OCI-LY7 (cell line): ENCODE data around the gene DMC1. TPM values are rescaled to one million over a fixed set of nuclear protein-coding genes. Genes with fewer than 3 reads are reported as not detected.

ENCODE experiments used
- BruUV-seq: library from RNA; stranded (reverse); fragments of 400-500 nt; replicated peaks from 2 replicates; lab custom pipeline; 2021; lab: Mats Ljungman, UMichigan
- CTCF ChIA-PET: fragments of 300-600 bp; sonication (Branson Sonifier 250); formaldehyde crosslinking; loops from one replicate; lab custom pipeline; 2022; ENCODE audit warnings: antibody characterized with exemption; ENCODE audit not compliant: unreplicated experiment; lab: Charles Lee
- POLR2A ChIA-PET: fragments of 300-600 bp; sonication (Branson Sonifier 250); formaldehyde crosslinking; loops from one replicate; lab custom pipeline; 2022; ENCODE audit warnings: antibody characterized with exemption; lab: Charles Lee
- DNase-seq: peaks from one replicate; pipeline ENCODE4 v3.0.0-alpha.2; 2015; ENCODE audit warnings: low spot score
- H2AFZ ChIP-seq: fragments of 200-600 bp; sonication (generic), shearing (Covaris generic); 2 replicates; pipeline ENCODE4 v1.6.1; 2014; ENCODE audit warnings: mild to moderate bottlenecking, antibody characterized with exemption, low read length, moderate library complexity
- H3K27ac ChIP-seq: fragments of 200-600 bp; sonication (generic); 2 replicates; pipeline ENCODE4 v1.5.1; 2014; ENCODE audit warnings: mixed run types, low read depth, mild to moderate bottlenecking, moderate library complexity, low read length, inconsistent platforms; ENCODE audit not compliant: poor library complexity, severe bottlenecking
- H3K36me3 ChIP-seq: fragments of 200-600 bp; sonication (generic); 2 replicates; pipeline ENCODE4 v1.6.1; 2014; ENCODE audit warnings: mild to moderate bottlenecking, antibody characterized with exemption, low read length, moderate library complexity, mixed read lengths; ENCODE audit not compliant: insufficient read depth
- H3K4me1 ChIP-seq: fragments of 200-600 bp; sonication (generic); 2 replicates; pipeline ENCODE4 v1.5.1; 2014; ENCODE audit warnings: mild to moderate bottlenecking, low read length; ENCODE audit not compliant: insufficient read depth, poor library complexity, severe bottlenecking
- H3K4me2 ChIP-seq: fragments of 200-600 bp; sonication (generic); 2 replicates; pipeline ENCODE4 v1.6.1; 2014; ENCODE audit warnings: mild to moderate bottlenecking, low read length
- H3K4me3 ChIP-seq: fragments of 200-600 bp; sonication (generic); 2 replicates; pipeline ENCODE4 v1.5.1; 2014; ENCODE audit warnings: mild to moderate bottlenecking, low read depth, low read length; ENCODE audit not compliant: poor library complexity, severe bottlenecking
- H3K79me2 ChIP-seq: fragments of 200-600 bp; sonication (generic); 2 replicates; pipeline ENCODE4 v1.6.1; 2016; ENCODE audit warnings: low read depth, mild to moderate bottlenecking, low read length, moderate library complexity, mixed read lengths; ENCODE audit not compliant: insufficient read depth
- H3K9me2 ChIP-seq: fragments of 200-600 bp; sonication (generic); 2 replicates; pipeline ENCODE4 v1.6.1; 2016; ENCODE audit warnings: mild to moderate bottlenecking, low read length, mixed read lengths; ENCODE audit not compliant: insufficient read depth
- H3K9me3 ChIP-seq: fragments of 200-600 bp; sonication (generic); 2 replicates; pipeline ENCODE4 v1.6.1; 2014; ENCODE audit warnings: mild to moderate bottlenecking, mixed run types, low read length, mixed read lengths
- H4K20me1 ChIP-seq: fragments of 200-600 bp; sonication (generic); 2 replicates; pipeline ENCODE4 v1.6.1; 2014; ENCODE audit warnings: mild to moderate bottlenecking, antibody characterized with exemption, low read length, moderate library complexity, mixed read lengths; ENCODE audit not compliant: insufficient read depth
- CTCF ChIP-seq: fragments of 200-600 bp; sonication (generic); conservative IDR thresholded peaks from 2 replicates; pipeline ENCODE4 v1.5.1; 2014; ENCODE audit warnings: mild to moderate bottlenecking, antibody characterized with exemption, low read length, moderate library complexity, mixed read lengths
- EZH2phosphoT487 ChIP-seq: fragments of 200-600 bp; sonication (generic); IDR thresholded peaks from 2 replicates; pipeline ENCODE4 v1.6.1; 2018; ENCODE audit warnings: low read depth, borderline replicate concordance, mild to moderate bottlenecking, mixed run types, antibody characterized with exemption, low read length, moderate library complexity, mixed read lengths
- intact Hi-C: fragments of 100-400 bp; cut with micrococcal nuclease; formaldehyde crosslinking; loops from one replicate; pipeline ENCODE4 v1.10.0; 2022; ENCODE audit not compliant: unreplicated experiment
- total RNA-seq, 2 experiments: library from RNA; depleted of rRNA in 1 of 2; stranded (reverse); fragments of >200 nt in 1 of 2; shearing (Covaris generic) in 1 of 2; gene quantifications; 2 replicates each; pipeline ENCODE4 v1.2.3, GENCODE V29; 2014 to 2022

DMC1 gene
- total RNA-seq, 2 experiments from 2014 or later = 40.6 to 44.3 TPM

DNA sequence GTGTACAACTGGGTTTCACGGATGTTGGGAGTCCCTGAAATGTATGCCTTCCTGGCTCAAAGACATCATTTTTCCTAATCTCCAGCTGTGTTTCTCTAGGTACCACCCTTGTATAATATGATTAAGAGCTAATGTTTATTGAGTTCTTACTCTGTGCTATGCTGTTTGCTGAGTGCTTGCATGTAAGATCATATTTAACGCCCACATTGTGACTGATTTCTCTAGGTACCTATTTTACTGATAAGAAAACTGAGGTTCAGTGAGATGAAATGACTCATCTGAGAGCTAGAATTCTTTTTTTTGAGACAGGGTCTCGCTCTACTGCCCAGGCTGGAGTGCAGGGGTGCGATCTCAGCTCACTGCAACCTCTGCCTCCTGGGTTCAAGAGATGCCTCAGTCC, 43.6 kb upstream of the DMC1 start:
- Histone ChIP-seq H2AFZ (no peak overlapping the region), H3K36me3 (no peaks in the 10 kb centered on the region), H3K9me3 (peaks cover 3% of the 10 kb centered on the region; the same call in 1 of the 2 replicates), H3K9me2 (no peaks in the 10 kb centered on the region), H3K4me1 (no peaks in the 10 kb centered on the region), H3K4me3 (no peak overlapping the region), H3K79me2 (no peaks in the 10 kb centered on the region), H4K20me1 (no peaks in the 10 kb centered on the region), H3K27ac (no peak overlapping the region), H3K4me2 (no peak overlapping the region)
- intact Hi-C loops = no loop called here
- POLR2A ChIA-PET = no interaction called here
- BruUV-seq = no TSS peak
- no peak for DNase-seq
- TF ChIP-seq EZH2phosphoT487 = no peak
- TF ChIP-seq CTCF = no peak
- CTCF ChIA-PET = interaction anchor here (0.6 kb wide), 1 partner anchor 1431 kb away, joined by 3 read pairs; no protein-coding TSS in a partner anchor

DNA sequence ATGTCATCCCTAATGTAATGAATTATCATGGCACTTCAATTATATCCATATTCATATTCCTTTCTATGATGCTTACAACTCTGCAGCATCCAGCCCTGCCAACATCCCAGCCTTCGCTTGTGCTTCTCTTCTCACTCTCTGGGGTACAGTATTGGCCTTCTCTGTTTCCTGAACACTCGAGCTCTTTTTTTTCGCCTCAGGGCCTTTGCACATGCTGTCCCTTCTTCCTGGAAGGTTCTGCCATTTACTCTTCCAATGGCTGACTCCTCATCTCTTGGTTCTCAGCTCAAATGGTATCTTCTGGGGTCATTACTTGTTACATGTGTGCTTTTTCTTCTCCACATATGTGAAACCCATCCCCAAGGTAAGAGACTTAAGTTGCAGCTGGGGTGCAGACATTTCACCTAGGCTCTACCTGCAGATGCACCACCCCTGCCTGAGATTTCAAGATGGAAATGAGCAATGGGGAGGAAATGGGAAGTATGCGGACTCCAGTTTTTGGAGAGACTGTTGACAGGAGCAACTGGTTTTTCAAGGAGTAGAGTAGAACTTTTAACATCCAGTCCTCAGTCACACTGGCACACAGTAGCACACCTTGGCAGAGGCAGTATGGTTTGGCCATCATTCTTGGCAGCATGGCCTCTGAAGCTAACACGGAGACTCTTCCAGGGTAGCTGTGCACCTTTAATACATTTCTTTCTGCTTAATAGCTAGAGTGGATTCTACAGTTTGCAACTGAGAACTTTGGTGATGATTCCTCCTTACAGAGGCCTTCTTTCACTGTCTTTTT, 42.4 kb upstream of the DMC1 start:
- Histone ChIP-seq H3K4me2 (no peak overlapping the region), H4K20me1 (no peaks in the 10 kb centered on the region), H3K9me3 (no peaks in the 10 kb centered on the region), H3K4me1 (no peaks in the 10 kb centered on the region), H2AFZ (no peak overlapping the region), H3K9me2 (no peaks in the 10 kb centered on the region), H3K79me2 (no peaks in the 10 kb centered on the region), H3K36me3 (no peaks in the 10 kb centered on the region), H3K27ac (no peak overlapping the region), H3K4me3 (no peak overlapping the region)
- no TSS peak for BruUV-seq
- CTCF ChIA-PET = no interaction called here
- POLR2A ChIA-PET = no interaction called here
- DNase-seq = no peak
- TF ChIP-seq EZH2phosphoT487 (no peak), CTCF (no peak)
- intact Hi-C loops = no loop called here

GRCh38 chr22:38611559-38611958, 41.6 kb upstream of the DMC1 start:
- Histone ChIP-seq H3K79me2 (no peaks in the 10 kb centered on the region), H3K4me2 (no peak overlapping the region), H3K36me3 (no peaks in the 10 kb centered on the region), H3K9me3 (no peaks in the 10 kb centered on the region), H3K27ac (no peak overlapping the region), H3K9me2 (no peaks in the 10 kb centered on the region), H2AFZ (no peak overlapping the region), H3K4me1 (no peaks in the 10 kb centered on the region), H3K4me3 (no peak overlapping the region), H4K20me1 (no peaks in the 10 kb centered on the region)
- ChIA-PET POLR2A (no interaction called here), CTCF (no interaction called here)
- no TSS peak for BruUV-seq
- no peak for DNase-seq
- intact Hi-C loops = no loop called here
- no peak for TF ChIP-seq CTCF
- TF ChIP-seq EZH2phosphoT487 = no peak
